A549 treated with DMSO at 1 μM for 4 hours (cell line): ENCODE measurements around the gene ZNF774. TPM values are rescaled to one million over a fixed set of nuclear protein-coding genes. Genes with fewer than 3 reads are reported as not detected.

Experiments
- total RNA-seq: library from RNA; stranded (reverse); fragments of 200-300 nt; extraction: Qiagen RNA extraction; gene quantifications from 5 replicates; pipeline ENCODE4 v1.2.3, GENCODE V29; 2022; ENCODE audit warnings: low read depth

Gene ZNF774
- total RNA-seq: 0.83 to 1.4 TPM (median 1.0 TPM) in 5 replicates

DNA sequence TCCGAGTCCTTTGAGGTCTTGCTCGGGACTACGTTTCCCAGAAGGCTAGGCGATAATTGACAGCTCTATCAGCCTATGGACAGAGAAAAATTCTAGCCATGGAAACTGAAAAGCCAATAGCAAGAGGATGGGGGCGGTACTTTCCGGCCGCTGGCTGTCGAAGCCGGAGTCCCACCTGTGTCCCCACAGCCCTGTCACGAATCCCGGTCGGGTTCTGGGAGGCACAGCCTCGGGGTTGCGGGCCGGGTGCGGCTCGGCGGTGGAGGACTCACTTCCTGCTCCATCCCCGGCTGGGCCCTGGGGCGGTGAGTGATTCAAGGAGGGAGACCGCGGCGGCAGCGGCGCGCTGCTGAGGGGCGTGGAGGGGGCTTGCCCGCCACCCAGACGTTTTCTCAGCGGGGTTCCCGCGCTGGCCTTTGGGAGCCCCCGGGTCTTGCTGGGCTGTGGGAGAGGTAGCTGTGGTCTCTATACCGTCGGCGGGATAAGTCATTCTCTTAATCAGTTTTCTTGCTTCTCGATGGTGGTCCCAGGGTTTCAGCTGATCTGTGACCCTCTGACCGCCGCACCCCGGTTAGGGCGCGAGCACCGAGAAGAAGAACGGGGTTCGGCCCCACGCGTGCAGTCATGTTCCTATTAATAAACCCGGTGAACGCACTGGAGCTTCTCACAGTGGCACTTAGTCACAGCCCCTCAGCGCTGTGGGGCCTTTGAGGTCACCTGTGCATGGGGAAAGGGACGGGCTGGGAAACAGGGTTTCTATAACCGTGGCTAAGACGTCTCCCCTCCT is at the start of gene ZNF774:
Gene ZNF774, plus strand, starts transcription at position 178 of the 787 bp plus-strand sequence. CDS start 2,377 bp downstream, outside the sequence.

DNA sequence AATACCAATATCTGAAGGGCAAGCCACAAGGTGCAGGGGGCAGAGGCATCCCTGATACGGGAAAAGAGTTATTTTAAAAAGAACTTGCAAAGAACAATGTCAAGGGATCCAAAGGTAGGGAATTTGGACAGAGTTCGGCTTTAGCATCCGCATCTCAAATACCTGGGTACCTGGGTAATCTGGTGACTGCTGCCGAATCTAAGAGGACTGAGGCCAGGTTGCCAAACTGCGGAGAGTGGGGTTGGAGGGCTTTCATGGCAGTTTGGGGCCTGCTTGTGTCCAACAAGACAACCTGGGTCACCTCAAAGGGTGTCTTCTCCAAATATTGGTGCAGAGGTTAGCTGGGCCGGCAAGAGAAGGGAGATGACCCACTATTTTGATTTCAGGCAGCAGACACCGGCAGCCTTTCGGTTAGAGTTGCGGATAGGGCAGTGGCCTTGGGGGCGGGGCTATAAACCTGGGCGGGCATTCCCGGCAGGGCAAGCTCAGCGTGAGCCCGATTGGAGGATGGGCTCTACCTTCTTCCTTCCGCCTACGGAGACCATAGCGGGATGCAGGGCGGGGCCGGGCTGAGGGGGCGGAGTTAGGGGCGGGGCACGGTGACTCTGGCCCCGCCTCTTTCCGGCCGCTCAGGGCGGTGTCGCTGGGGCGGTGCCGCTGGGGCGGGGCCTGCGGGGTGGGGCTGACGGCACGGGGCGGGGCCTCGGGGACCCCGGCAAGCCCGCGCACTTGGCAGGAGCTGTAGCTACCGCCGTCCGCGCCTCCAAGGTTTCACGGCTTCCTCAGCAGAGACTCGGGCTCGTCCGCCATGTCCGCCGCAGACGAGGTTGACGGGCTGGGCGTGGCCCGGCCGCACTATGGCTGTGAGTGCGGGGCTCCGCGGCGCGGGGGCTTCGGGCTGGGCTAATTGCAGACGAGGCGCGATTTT is 35.7 kb downstream of the ZNF774 start, which contains the start of gene IQGAP1:
Gene IQGAP1, plus strand, starts transcription at position 709 of the 928 bp plus-strand sequence. Its CDS starts 100 bp downstream, at position 809.

Other genes starting within 250 kb of the ZNF774 start
- 35.9 to 52.5 TPM (median 49.7 TPM) in 5 replicates for gene IDH2, start 249.8 kb upstream of the ZNF774 start, total RNA-seq
- gene SEMA4B, start 151.0 kb upstream of the ZNF774 start, total RNA-seq: 133 to 160 TPM (median 155 TPM) in 5 replicates
- 218 to 245 TPM (median 228 TPM) in 5 replicates for gene CIB1, start 118.3 kb upstream of the ZNF774 start, total RNA-seq
- gene GDPGP1, start 118.1 kb upstream of the ZNF774 start, total RNA-seq: 6.1 to 6.9 TPM (median 6.6 TPM) in 5 replicates
- 0.14 to 0.16 TPM (median 0.15 TPM) in 4 of 5 replicates, not detected in the other for gene TTLL13, start 102.7 kb upstream of the ZNF774 start, total RNA-seq
- gene NGRN, start 86.6 kb upstream of the ZNF774 start, total RNA-seq: 102 to 122 TPM (median 119 TPM) in 5 replicates
- 118 to 163 TPM (median 136 TPM) in 5 replicates for gene IQGAP1, start 36.0 kb downstream of the ZNF774 start, total RNA-seq
- 22.3 to 26.2 TPM (median 26.0 TPM) in 5 replicates for gene CRTC3, start 177.6 kb downstream of the ZNF774 start, total RNA-seq